A673 (cell line): ENCODE data around the gene IL1R1. TPM values are rescaled to one million over a fixed set of nuclear protein-coding genes. Genes with fewer than 3 reads are reported as not detected.

ENCODE experiments used
- BruUV-seq: library from RNA; stranded (reverse); fragments of 400-500 nt; replicated peaks from 2 replicates; lab custom pipeline; 2021; lab: Mats Ljungman, UMichigan
- CTCF ChIA-PET: fragments of 300-600 bp; sonication (Branson Sonifier 250); formaldehyde crosslinking; loops from one replicate; lab custom pipeline; 2022; ENCODE audit warnings: antibody characterized with exemption; lab: Charles Lee
- POLR2A ChIA-PET: fragments of 300-600 bp; sonication (Branson Sonifier 250); formaldehyde crosslinking; loops from one replicate; lab custom pipeline; 2022; ENCODE audit warnings: antibody characterized with exemption; ENCODE audit not compliant: low non-redundant PET; lab: Charles Lee
- DNase-seq: peaks from one replicate; pipeline ENCODE4 v3.0.0-alpha.2; 2015; ENCODE audit warnings: low spot score
- H3K27ac ChIP-seq: fragments of 200-600 bp; sonication (generic); 2 replicates; pipeline ENCODE4 v1.5.1; 2016; ENCODE audit warnings: mixed run types, low read depth, mild to moderate bottlenecking, mixed read lengths, antibody characterized with exemption, low read length; ENCODE audit not compliant: poor library complexity, severe bottlenecking
- H3K27me3 ChIP-seq: fragments of 200-600 bp; sonication (generic); replicated peaks from 2 replicates; pipeline ENCODE4 v1.6.1; 2017; ENCODE audit warnings: mixed run types, low read depth, mild to moderate bottlenecking, mixed read lengths, antibody characterized with exemption, low read length; ENCODE audit not compliant: insufficient read depth, poor library complexity
- H3K36me3 ChIP-seq: fragments of 200-600 bp; sonication (generic); 2 replicates; pipeline ENCODE4 v1.6.1; 2016; ENCODE audit warnings: mixed run types, mild to moderate bottlenecking, mixed read lengths, antibody characterized with exemption, low read length; ENCODE audit not compliant: insufficient read depth, poor library complexity, severe bottlenecking
- H3K4me1 ChIP-seq: fragments of 200-600 bp; sonication (generic); 2 replicates; pipeline ENCODE4 v1.6.1; 2017; ENCODE audit warnings: mixed run types, mild to moderate bottlenecking, mixed read lengths, antibody characterized with exemption, low read length; ENCODE audit not compliant: insufficient read depth, poor library complexity, severe bottlenecking
- H3K4me3 ChIP-seq: fragments of 200-600 bp; sonication (generic); 2 replicates; pipeline ENCODE4 v1.5.1; 2016; ENCODE audit warnings: low read depth, mixed run types, mild to moderate bottlenecking, mixed read lengths, low read length; ENCODE audit not compliant: poor library complexity, severe bottlenecking
- H3K9me3 ChIP-seq: fragments of 200-600 bp; sonication (generic); 2 replicates; pipeline ENCODE4 v1.6.1; 2016; ENCODE audit warnings: mixed run types, low read depth, mild to moderate bottlenecking, mixed read lengths, antibody characterized with exemption, low read length; ENCODE audit not compliant: poor library complexity, severe bottlenecking
- CTCF ChIP-seq: fragments of 300-800, 200-600 bp; sonication (generic); conservative IDR thresholded peaks from 2 replicates; pipeline ENCODE4 v1.5.1; 2017; ENCODE audit warnings: low read depth, mild to moderate bottlenecking, antibody characterized with exemption, low read length, moderate library complexity, mixed read lengths
- EZH2 ChIP-seq: fragments of 200-600 bp; sonication (generic); IDR thresholded peaks from 2 replicates; pipeline ENCODE4 v1.6.1; 2017; ENCODE audit warnings: borderline replicate concordance, low read depth, mild to moderate bottlenecking, mixed read lengths, antibody characterized with exemption, low read length; ENCODE audit not compliant: poor library complexity, severe bottlenecking
- intact Hi-C: fragments of 100-400 bp; cut with micrococcal nuclease; formaldehyde crosslinking; loops from one replicate; pipeline ENCODE4 v1.10.0; 2022; ENCODE audit not compliant: unreplicated experiment
- total RNA-seq: library from RNA; stranded (reverse); gene quantifications from 2 replicates; pipeline ENCODE4 v1.2.3, GENCODE V29; 2021

The IL1R1 gene
- total RNA-seq, 1 experiment from 2014 or later, result 0.45 TPM

- intact Hi-C loops, result no loop called here
- ChIA-PET POLR2A (no interaction called here), CTCF (no interaction called here)
- Histone ChIP-seq H3K27ac (no peak overlapping the region), H3K27me3 (peaks cover 40% of the 10 kb centered on the region), H3K4me3 (no peak overlapping the region), H3K9me3 (no peaks in the 10 kb centered on the region), H3K36me3 (no peaks in the 10 kb centered on the region), H3K4me1 (no peaks in the 10 kb centered on the region)
- no peak for DNase-seq
- TF ChIP-seq CTCF (no peak), EZH2 (no peak)
- no TSS peak for BruUV-seq
Measured at GRCh38 chr2:102139851-102140250, 2.7 kb upstream of the IL1R1 start.

- CTCF ChIA-PET, result no interaction called here
- H3K9me3 ChIP-seq, result no peaks in the 10 kb centered on the region
- intact Hi-C loops, result no loop called here
- H3K36me3 ChIP-seq, result no peaks in the 10 kb centered on the region
- no peak overlapping the region for H3K4me3 ChIP-seq
- no peaks in the 10 kb centered on the region for H3K4me1 ChIP-seq
- TF ChIP-seq CTCF (no peak), EZH2 (no peak)
- no peak overlapping the region for H3K27ac ChIP-seq
- BruUV-seq, result no TSS peak
- no peak for DNase-seq
- H3K27me3 ChIP-seq, result peaks cover 40% of the 10 kb centered on the region
- POLR2A ChIA-PET, result no interaction called here
Measured at GRCh38 chr2:102140377-102140776, 2.2 kb upstream of the IL1R1 start.

- BruUV-seq, result no TSS peak
- TF ChIP-seq CTCF (no peak), EZH2 (no peak)
- ChIA-PET CTCF (interaction anchor here (0.7 kb wide), 1 partner anchor 26 kb away, joined by 5 read pairs; no protein-coding TSS in a partner anchor), POLR2A (no interaction called here)
- H3K4me3 ChIP-seq, result no peak overlapping the region
- intact Hi-C loops, result no loop called here
- no peaks in the 10 kb centered on the region for H3K36me3 ChIP-seq
- no peak overlapping the region for H3K27ac ChIP-seq
- DNase-seq, result no peak
- peaks cover 7% of the 10 kb centered on the region for H3K9me3 ChIP-seq
- no peaks in the 10 kb centered on the region for H3K4me1 ChIP-seq
- peaks cover 40% of the 10 kb centered on the region for H3K27me3 ChIP-seq
Measured at GRCh38 chr2:102141011-102141943, 1.3 kb upstream of the IL1R1 start.
